Gastroesophageal sphincter (tissue), 3 donors: ENCODE measurements around the gene DNAH10.

Experiments used
- CTCF ChIP-seq, 4 experiments: fragments of 200-600 bp in 2 of 4; fragments of 450-650 bp in 2 of 4; sonication (generic) in 1 of 4; IDR thresholded peaks; one replicate each; pipeline ENCODE4 v1.5.1; 2017 to 2019; ENCODE audit warnings: antibody characterized with exemption in 4 of 4, mild to moderate bottlenecking in 2 of 4, moderate library complexity in 2 of 4
- EP300 ChIP-seq: sonication (generic); formaldehyde crosslinking; IDR thresholded peaks from one replicate; pipeline ENCODE4 v1.6.1; 2017; ENCODE audit warnings: antibody characterized with exemption, mild to moderate bottlenecking
- POLR2A ChIP-seq, 2 donors: fragments of 450-650 bp; IDR thresholded peaks; one replicate each; pipeline ENCODE4 v1.6.1; 2017; ENCODE audit warnings: antibody characterized with exemption in 2 of 2, mild to moderate bottlenecking in 2 of 2, moderate library complexity in 1 of 2
- POLR2AphosphoS5 ChIP-seq: sonication (generic); formaldehyde crosslinking; IDR thresholded peaks from one replicate; pipeline ENCODE4 v1.6.1; 2017; ENCODE audit warnings: antibody characterized with exemption

DNA sequence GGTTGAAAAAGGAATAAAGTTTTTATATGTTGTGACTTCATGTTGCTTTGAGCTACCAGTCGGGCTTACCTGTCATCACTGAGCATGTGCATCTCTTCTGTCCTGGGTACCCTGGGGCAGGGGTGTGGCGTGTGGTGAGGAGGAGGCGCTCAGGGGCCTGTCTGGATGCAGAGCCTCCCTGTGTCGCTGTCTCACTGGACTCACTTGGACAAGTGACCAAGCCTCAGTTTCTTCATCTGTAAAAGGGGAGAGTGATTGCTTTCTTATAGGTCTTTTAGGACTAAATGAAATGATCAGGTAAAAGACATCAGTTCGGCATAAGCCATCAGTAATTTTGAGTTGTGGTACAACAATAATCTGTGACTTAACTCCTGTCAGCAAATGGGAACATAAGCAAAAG is 27.8 kb upstream of the DNAH10 start:
- TF ChIP-seq CTCF (IDR thresholded peaks at IDR 0.05) (no peak), POLR2AphosphoS5 (no peak), POLR2A (IDR thresholded peaks at IDR 0.05) (no peak), EP300 (no peak)
